Fibroblast of mammary gland (primary cell): ENCODE results near the gene DPAGT1.
A peak's percentile ranks its signal among the peaks of the same experiment; 100 is the strongest.

Experiments
- DNase-seq: peaks from one replicate; pipeline ENCODE4 v3.0.0-alpha.2; 2010; ENCODE audit warnings: low read depth
- H3K4me3 ChIP-seq: 2 replicates; pipeline ENCODE4 v1.5.1; 2011; ENCODE audit warnings: low read depth, mild to moderate bottlenecking, low read length, moderate library complexity; ENCODE audit not compliant: control insufficient read depth
- TF ChIP-seq, protein P1 (sequence below): conservative IDR thresholded peaks from 2 replicates; pipeline ENCODE4 v1.5.1; 2011; ENCODE audit warnings: low read depth, low read length, inconsistent platforms; ENCODE audit not compliant: control insufficient read depth, insufficient read depth

The DPAGT1 gene

DNA sequence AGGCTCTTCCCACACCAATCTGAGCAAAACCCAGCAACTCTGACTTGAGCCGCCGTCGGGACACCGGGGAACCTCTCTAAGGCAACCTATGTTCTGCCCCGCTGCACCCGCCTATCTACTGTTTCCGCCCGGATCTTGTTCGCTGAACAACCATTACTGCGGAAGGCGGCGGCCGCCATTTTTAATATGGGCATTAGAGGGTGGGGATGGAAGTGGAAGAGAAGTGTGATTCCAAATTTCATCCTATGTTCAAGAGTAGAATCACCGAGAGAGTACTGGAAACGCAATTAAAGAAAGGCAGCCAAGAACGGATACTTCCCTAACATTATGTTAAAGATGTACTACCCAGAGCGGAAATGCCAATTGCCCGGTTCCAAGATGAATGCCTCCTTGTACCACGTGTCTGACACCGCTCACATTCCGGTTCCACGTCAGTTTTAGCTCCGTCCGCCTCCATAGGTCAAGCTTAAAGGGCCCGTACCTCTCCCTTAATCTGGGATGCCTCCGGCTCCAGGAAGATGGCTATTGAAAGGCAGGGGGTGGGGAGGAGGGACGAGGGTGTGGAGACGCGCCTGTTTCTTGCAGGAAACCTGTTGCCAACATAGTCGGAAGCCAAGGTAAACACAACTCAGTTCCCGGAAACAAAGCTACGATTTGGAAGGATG, at the start of gene DPAGT1:
TSS of gene DPAGT1 (minus strand) at position 95 of the 665 bp plus-strand sequence. CDS start 198 bp downstream, outside the sequence.
- peak; percentile 97 for DNase-seq
- TF ChIP-seq, protein P1, sequence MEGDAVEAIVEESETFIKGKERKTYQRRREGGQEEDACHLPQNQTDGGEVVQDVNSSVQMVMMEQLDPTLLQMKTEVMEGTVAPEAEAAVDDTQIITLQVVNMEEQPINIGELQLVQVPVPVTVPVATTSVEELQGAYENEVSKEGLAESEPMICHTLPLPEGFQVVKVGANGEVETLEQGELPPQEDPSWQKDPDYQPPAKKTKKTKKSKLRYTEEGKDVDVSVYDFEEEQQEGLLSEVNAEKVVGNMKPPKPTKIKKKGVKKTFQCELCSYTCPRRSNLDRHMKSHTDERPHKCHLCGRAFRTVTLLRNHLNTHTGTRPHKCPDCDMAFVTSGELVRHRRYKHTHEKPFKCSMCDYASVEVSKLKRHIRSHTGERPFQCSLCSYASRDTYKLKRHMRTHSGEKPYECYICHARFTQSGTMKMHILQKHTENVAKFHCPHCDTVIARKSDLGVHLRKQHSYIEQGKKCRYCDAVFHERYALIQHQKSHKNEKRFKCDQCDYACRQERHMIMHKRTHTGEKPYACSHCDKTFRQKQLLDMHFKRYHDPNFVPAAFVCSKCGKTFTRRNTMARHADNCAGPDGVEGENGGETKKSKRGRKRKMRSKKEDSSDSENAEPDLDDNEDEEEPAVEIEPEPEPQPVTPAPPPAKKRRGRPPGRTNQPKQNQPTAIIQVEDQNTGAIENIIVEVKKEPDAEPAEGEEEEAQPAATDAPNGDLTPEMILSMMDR = no peak
- H3K4me3 ChIP-seq = peak within 1 kb of the TSS; percentile 89

DNA sequence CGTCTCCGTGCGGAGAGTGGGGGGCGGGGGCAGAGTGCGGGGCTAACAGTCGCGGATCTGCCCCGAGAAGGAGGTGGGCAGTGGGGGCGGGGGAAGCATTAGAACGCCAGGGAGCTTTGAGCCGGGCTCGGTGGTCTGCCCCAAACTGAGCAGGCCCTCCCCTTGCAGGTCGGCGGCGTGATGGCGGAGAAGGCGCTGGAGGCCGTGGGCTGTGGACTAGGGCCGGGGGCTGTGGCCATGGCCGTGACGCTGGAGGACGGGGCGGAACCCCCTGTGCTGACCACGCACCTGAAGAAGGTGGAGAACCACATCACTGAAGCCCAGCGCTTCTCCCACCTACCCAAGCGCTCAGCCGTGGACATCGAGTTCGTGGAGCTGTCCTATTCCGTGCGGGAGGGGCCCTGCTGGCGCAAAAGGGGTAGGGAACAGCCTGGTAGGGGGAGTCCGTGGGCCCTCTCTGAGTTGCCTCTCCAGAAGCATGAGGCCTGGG, 48.2 kb upstream of the DPAGT1 start:
- TF ChIP-seq, protein P1 = no peak
- DNase-seq = no peak
- H3K4me3 ChIP-seq = peak overlapping the region; percentile 46

DNA sequence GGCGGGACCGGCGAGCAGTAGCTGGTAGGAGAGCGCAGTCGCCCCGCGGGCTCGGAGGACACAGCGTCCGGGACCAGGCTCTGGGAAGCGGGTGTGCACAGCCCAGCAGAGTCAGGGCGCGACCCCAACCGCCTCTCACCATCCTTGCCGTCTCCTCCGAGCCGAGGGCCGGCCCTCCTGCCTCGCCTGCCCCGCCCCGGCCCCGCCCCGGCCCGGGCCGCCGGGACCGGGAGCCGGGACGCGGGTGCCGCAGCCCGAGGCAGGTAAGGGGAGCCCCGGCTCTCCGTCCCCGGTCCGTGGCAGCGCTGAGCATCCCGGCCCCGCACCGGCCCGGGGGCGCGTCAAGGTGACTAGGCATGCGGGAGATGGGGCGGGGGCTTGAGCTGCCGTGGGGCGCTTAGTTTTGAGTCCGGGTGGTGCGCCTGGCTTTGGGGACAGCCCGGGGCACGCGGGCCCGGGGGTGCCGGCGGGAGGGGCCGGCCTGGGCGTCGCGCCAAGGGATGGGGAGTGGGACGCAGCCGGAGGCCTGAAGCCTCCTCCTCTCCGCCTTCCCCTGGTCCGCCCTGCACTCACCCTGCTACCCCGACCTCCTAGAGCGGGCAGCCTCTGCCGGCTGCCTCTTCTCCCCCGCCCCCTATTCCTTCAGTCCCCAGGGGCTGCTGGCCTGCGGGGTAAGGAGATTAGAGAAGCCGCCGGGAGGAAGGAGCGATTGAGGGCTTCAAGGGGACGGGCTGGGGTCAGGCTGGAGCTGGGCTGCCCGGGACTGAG, 47.5 kb upstream of the DPAGT1 start, which contains the start of gene ABCG4:
TSS of gene ABCG4 (plus strand) at position 35 of the 768 bp plus-strand sequence. CDS start 914 bp downstream, outside the sequence.
- H3K4me3 ChIP-seq = peak within 1 kb of the TSS; percentile 46
- DNase-seq = no peak
- TF ChIP-seq, protein P1 = no peak

DNA sequence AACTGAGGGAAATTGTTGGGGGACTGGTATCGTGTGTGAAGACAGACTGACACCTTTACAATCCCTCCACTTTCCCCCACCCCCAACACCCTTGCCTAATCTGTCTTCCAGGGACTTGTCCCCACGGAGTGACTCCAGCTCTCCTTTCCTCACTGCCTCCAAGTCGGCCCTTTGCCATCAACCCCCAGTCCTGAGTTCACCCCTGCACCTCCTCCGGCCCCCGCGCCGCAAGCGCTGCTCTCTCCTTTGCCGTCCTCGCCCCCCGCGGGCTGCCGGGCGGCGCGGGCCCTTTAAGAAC, 47.0 kb upstream of the DPAGT1 start:
- TF ChIP-seq, protein P1 = no peak
- DNase-seq = no peak
- peak overlapping the region; percentile 46 for H3K4me3 ChIP-seq

DNA sequence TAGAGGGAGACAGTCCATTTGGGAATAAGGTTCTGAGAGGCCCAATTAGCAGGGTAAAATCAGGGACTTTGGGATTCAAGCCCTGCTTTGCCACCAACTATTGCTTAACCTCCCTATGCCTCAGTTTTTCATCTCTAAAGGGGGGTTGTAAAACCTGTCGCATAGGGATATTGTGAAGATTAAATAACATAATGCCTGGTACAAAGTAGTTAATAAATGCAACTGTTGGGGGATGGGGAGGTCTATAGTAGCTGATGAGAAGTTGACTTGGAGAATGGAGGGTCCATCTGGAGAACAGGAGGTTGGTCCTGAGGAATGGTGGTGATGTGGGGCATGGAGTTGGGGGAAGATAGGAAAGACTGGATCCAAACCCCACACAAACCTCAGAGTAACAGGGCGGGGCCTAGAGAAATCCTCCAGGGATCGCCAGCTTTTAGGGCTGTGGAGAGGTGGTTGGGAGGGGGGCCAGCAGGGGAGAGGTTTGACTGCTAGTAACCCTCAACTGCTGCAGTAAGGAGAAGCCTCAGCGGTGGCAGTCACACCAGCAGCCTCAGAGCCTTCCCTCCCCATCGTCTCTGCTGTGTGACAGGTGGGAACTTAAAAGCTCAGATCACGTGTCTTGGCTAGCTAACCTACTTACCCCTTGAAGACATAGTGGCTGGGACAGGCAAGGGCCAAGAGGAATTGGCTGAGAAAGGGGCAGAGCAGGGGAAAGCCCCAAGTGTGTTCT, 46.1 kb upstream of the DPAGT1 start:
- TF ChIP-seq, protein P1 = no peak
- no peak overlapping the region for H3K4me3 ChIP-seq
- DNase-seq = no peak

DNA sequence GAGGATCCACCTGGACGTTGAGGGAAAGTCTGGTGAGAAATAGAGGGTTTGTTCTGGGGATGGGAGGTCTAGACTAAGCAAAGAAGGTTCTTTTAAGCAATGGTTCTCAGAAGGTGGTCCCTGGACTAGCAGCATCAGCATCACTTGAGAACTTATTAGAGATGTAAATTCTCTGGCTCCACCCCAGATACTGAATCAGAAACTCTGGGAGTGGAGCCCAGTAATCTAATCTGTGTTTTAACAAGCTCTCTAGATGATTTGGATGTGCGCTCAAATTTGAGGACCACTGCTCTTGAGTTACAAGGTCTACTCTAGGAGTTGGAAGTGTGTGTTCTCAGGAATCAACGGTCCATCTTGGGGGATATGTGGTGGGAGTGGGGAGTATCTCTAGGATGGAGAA, 43.9 kb upstream of the DPAGT1 start:
- no peak overlapping the region for H3K4me3 ChIP-seq
- no peak for DNase-seq
- TF ChIP-seq, protein P1 = no peak
